ENCODE results near the gene HSDL2.

- TF ChIP-seq POLR2AphosphoS5 (IDR thresholded peaks at IDR 0.05; ENCODE audit: borderline replicate concordance, low read depth, low read length), result no peak
- TF ChIP-seq EZH2 (IDR thresholded peaks at IDR 0.05), result no peak
Measured at GRCh38 chr9:112489039-112489546, 109.2 kb downstream of the HSDL2 start.

Data from SK-N-MC (cell line).